Activated T-helper 2 cell treated with anti-CD3 and anti-CD28 coated beads, Interferon-gamma antibody, Interleukin-2, Interleukin-4, amounts not matched to agents 10 μg/mL and 5 μg/mL and 100 μg/mL, durations not matched to agents 14 hours and 24 hours and 36 hours (primary cell): ENCODE results near the gene PRTFDC1. TPM values are rescaled to one million over a fixed set of nuclear protein-coding genes. Genes with fewer than 3 reads are reported as not detected.

ENCODE experiments used
- DNase-seq: peaks from one replicate; pipeline ENCODE4 v3.0.0; 2021; ENCODE audit warnings: low spot score
- H3K27ac Mint-ChIP-seq: one replicate; pipeline ENCODE4 v1.8.0; 2021; ENCODE audit warnings: mixed read lengths
- H3K27me3 Mint-ChIP-seq: one replicate; pipeline ENCODE4 v1.8.0; 2021; ENCODE audit warnings: low read depth, mixed read lengths
- H3K36me3 Mint-ChIP-seq: one replicate; pipeline ENCODE4 v1.8.0; 2021; ENCODE audit warnings: low read depth, mixed read lengths
- H3K4me1 Mint-ChIP-seq: one replicate; pipeline ENCODE4 v1.8.0; 2021; ENCODE audit warnings: low read depth, mixed read lengths
- H3K4me3 Mint-ChIP-seq: one replicate; pipeline ENCODE4 v1.8.0; 2021; ENCODE audit warnings: low read depth, mild to moderate bottlenecking, moderate library complexity, mixed read lengths
- H3K9me3 Mint-ChIP-seq: one replicate; pipeline ENCODE4 v1.8.0; 2021; ENCODE audit warnings: mixed read lengths
- intact Hi-C: fragments of 100-400 bp; cut with micrococcal nuclease; formaldehyde crosslinking; loops from one replicate; pipeline ENCODE4 v1.15.1; 2023
- total RNA-seq: library from RNA; stranded (reverse); gene quantifications from 2 replicates; pipeline ENCODE4 v1.2.3, GENCODE V29; 2022

Gene PRTFDC1
- total RNA-seq, 1 donor from 2014 or later: 0.11 TPM

GRCh38 chr10:24889639-24890038, 62.8 kb downstream of the PRTFDC1 start:
- Mint-ChIP-seq H3K27me3 (no peaks in the 10 kb centered on the region), H3K27ac (no peak overlapping the region), H3K4me3 (no peak overlapping the region), H3K9me3 (peaks cover 12% of the 10 kb centered on the region), H3K36me3 (peaks cover 6% of the 10 kb centered on the region), H3K4me1 (peaks cover 28% of the 10 kb centered on the region)
- DNase-seq: no peak
- intact Hi-C loops: loop anchor here (5.0 to 10.0 kb wide), 3 partner anchors 33 to 285 kb away; partner anchors contain the start of genes ENKUR and THNSL1

DNA sequence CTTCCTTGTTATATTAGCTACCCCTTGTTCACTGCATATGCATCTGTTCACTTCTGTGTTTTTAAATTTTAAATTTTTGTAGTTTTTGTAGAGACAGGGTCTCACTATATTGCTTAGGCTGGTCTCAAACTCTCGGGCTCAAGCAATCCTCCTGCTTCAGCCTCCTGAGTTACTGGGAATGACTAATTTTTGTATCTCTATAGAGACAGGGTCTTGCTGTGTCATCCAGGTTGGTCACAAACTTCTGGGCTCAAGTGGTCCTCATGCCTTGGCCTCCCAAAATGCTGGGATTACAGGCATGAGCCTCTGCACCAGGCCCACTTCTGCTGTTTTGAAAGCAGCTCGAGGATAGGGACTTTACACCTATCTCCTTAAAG, 64.6 kb downstream of the PRTFDC1 start:
- no peaks in the 10 kb centered on the region for H3K27me3 Mint-ChIP-seq
- peaks cover 6% of the 10 kb centered on the region for H3K36me3 Mint-ChIP-seq
- H3K9me3 Mint-ChIP-seq: peaks cover 12% of the 10 kb centered on the region
- H3K4me3 Mint-ChIP-seq: no peak overlapping the region
- H3K4me1 Mint-ChIP-seq: peaks cover 27% of the 10 kb centered on the region
- H3K27ac Mint-ChIP-seq: peak overlapping the region; percentile 64
- no peak for DNase-seq
- intact Hi-C loops: loop anchor here (2.0 to 10.0 kb wide), 4 partner anchors 13 to 283 kb away; partner anchors contain the start of genes ENKUR and THNSL1

DNA sequence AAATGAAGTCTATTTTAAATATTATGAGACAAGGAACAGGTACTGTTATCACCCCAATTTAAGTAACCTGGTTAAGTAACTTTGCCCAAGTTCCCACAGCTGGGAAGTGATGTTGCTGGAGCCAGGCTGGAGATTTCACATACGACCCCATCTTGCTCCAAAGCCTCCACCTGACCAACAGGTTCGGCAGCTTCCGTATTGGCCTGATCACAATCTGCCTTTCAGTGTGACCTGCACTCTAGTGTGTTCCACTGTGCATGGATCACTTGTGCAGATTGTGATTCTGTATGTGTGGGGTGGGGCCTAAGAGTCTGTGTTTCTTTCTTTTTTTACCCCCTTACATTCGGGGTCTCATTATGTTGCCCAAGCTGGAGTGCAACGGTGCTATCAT, 66.1 kb downstream of the PRTFDC1 start:
- peaks cover 32% of the 10 kb centered on the region for H3K4me1 Mint-ChIP-seq
- no peak overlapping the region for H3K4me3 Mint-ChIP-seq
- DNase-seq: no peak
- H3K27me3 Mint-ChIP-seq: no peaks in the 10 kb centered on the region
- no peak overlapping the region for H3K27ac Mint-ChIP-seq
- intact Hi-C loops: loop anchor here (2.0 to 10.0 kb wide), 4 partner anchors 15 to 281 kb away; partner anchors contain the start of genes ENKUR and THNSL1
- peaks cover 12% of the 10 kb centered on the region for H3K9me3 Mint-ChIP-seq
- peaks cover 6% of the 10 kb centered on the region for H3K36me3 Mint-ChIP-seq

DNA sequence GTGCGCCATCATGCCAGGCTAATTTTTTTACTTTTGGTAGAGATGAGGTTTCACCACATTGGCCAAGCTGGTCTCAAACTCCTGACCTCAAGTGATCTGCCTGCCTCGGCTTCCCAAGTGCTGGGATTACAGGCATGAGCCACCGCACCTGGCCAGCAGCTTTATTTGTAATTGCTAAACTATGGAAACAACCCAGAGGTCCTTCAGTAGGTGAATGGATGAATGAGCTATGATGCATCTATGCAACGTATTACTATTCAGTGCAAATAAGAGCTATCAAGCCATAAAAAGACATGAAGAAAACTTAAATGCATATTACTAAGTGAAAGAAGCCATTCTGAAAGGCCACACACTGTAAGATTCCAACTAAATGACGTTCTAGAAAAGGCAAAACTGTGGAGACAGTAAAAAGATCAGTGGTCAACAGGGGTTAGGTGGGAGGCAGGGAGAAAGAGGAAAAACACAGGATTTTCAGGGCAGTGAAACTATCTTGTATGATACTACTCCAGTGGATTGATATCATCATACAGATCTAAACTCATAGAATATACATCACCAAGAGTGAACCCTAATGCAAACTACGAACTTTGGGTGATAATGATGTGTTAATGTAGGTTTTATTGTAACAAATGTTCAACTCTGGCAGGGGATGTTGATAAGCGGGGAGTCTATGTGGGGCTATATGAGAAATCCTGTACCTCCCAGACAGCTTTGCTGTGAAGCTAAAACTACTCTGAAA, 66.7 kb downstream of the PRTFDC1 start:
- peaks cover 12% of the 10 kb centered on the region for H3K9me3 Mint-ChIP-seq
- H3K36me3 Mint-ChIP-seq: peaks cover 6% of the 10 kb centered on the region
- no peaks in the 10 kb centered on the region for H3K27me3 Mint-ChIP-seq
- H3K4me3 Mint-ChIP-seq: no peak overlapping the region
- H3K4me1 Mint-ChIP-seq: peaks cover 32% of the 10 kb centered on the region
- intact Hi-C loops: loop anchor here (2.0 to 10.0 kb wide), 4 partner anchors 15 to 281 kb away; partner anchors contain the start of genes ENKUR and THNSL1
- no peak overlapping the region for H3K27ac Mint-ChIP-seq
- DNase-seq: no peak

GRCh38 chr10:24884793-24885192, 67.6 kb downstream of the PRTFDC1 start:
- Mint-ChIP-seq H3K4me3 (no peak overlapping the region), H3K9me3 (peaks cover 12% of the 10 kb centered on the region), H3K27ac (no peak overlapping the region), H3K4me1 (peaks cover 32% of the 10 kb centered on the region), H3K27me3 (no peaks in the 10 kb centered on the region), H3K36me3 (peaks cover 6% of the 10 kb centered on the region)
- DNase-seq: no peak
- intact Hi-C loops: loop anchor here (5.0 to 10.0 kb wide), 3 partner anchors 38 to 280 kb away; partner anchors contain the start of genes ENKUR and THNSL1

DNA sequence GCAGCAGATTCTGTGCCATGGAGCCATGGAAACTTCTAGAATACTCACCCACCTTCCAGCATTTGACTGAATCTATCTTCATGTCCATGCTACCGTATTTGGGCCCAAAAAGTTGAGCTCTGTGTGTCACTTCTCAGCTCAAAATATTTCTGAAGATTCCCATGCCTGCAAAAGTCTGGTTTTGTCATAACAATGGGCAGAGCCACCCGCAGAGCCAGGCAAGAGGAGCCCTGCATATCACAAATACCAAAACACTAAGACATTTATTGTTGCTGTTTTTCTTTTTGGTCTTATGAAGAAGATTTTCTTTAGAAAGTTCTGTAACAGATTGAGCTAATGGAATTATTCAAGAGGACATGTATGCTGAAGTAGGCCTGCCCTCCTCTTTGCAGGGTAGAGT, 68.1 kb downstream of the PRTFDC1 start:
- peaks cover 31% of the 10 kb centered on the region for H3K4me1 Mint-ChIP-seq
- peaks cover 6% of the 10 kb centered on the region for H3K36me3 Mint-ChIP-seq
- H3K4me3 Mint-ChIP-seq: no peak overlapping the region
- peaks cover 12% of the 10 kb centered on the region for H3K9me3 Mint-ChIP-seq
- H3K27me3 Mint-ChIP-seq: no peaks in the 10 kb centered on the region
- H3K27ac Mint-ChIP-seq: no peak overlapping the region
- DNase-seq: no peak
- intact Hi-C loops: loop anchor here (10.0 kb wide), 2 partner anchors 130 to 280 kb away; partner anchors contain the start of genes ENKUR and THNSL1

DNA sequence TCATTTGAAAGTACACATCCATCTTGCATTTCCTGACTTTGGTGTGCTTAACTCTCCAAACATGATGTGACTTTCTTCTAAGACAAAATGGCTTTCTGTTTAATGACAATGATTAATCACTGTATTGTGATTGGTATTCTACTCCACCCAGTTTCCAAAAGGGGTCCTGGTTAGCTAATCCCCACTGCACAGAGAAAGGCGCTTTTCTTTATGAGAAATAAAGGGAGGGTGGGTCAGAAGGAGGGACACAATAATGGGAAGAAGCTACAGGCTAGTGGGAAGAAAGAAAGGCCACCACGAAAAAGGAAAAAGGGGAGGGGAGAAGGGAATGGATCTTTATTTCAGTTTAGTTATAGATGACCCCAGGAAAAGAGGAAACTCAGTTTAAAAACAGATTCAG, 69.2 kb downstream of the PRTFDC1 start:
- Mint-ChIP-seq H3K4me1 (peaks cover 22% of the 10 kb centered on the region), H3K4me3 (no peak overlapping the region), H3K36me3 (peaks cover 6% of the 10 kb centered on the region), H3K9me3 (peaks cover 12% of the 10 kb centered on the region), H3K27ac (no peak overlapping the region), H3K27me3 (no peaks in the 10 kb centered on the region)
- DNase-seq: no peak
- intact Hi-C loops: loop anchor here (10.0 kb wide), 2 partner anchors 132 to 278 kb away; partner anchors contain the start of genes ENKUR and THNSL1

GRCh38 chr10:24882047-24882698, 70.2 kb downstream of the PRTFDC1 start:
- H3K27ac Mint-ChIP-seq: no peak overlapping the region
- intact Hi-C loops: loop anchor here (10.0 kb wide), 2 partner anchors 133 to 277 kb away; partner anchors contain the start of genes ENKUR and THNSL1
- no peaks in the 10 kb centered on the region for H3K27me3 Mint-ChIP-seq
- peaks cover 12% of the 10 kb centered on the region for H3K4me1 Mint-ChIP-seq
- DNase-seq: peak; percentile 12
- no peak overlapping the region for H3K4me3 Mint-ChIP-seq
- peaks cover under 1% of the 10 kb centered on the region for H3K36me3 Mint-ChIP-seq
- peaks cover 8% of the 10 kb centered on the region for H3K9me3 Mint-ChIP-seq

- DNase-seq: no peak
- intact Hi-C loops: loop anchor here (10.0 kb wide), 2 partner anchors 135 to 275 kb away; partner anchors contain the start of genes ENKUR and THNSL1
- H3K27ac Mint-ChIP-seq: no peak overlapping the region
- H3K36me3 Mint-ChIP-seq: peaks cover 8% of the 10 kb centered on the region
- peaks cover 9% of the 10 kb centered on the region for H3K4me1 Mint-ChIP-seq
- no peak overlapping the region for H3K4me3 Mint-ChIP-seq
- H3K9me3 Mint-ChIP-seq: peaks cover 15% of the 10 kb centered on the region
- no peaks in the 10 kb centered on the region for H3K27me3 Mint-ChIP-seq
Measured at GRCh38 chr10:24879861-24880260, 72.5 kb downstream of the PRTFDC1 start.

DNA sequence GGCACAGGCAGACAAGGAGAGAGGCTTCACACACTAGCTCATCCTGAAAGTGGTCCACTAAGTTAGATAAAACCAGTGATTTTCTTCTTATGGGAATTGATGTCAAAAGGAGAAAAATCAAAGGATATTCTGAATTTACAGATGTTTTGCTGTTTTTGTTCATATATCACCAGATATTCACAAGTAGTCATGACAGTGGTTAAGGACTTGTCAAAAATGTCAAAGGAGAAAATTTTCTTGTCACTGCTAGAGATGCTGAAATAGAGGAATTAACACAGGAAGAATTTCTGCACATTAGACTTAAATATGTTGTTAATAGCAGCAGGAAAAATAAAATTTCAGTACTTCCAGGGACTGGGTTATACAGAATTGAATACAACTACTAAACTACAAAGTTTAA, 78.3 kb downstream of the PRTFDC1 start:
- Mint-ChIP-seq H3K9me3 (peaks cover 25% of the 10 kb centered on the region), H3K4me3 (no peak overlapping the region), H3K27ac (no peak overlapping the region), H3K4me1 (no peaks in the 10 kb centered on the region), H3K36me3 (peaks cover 8% of the 10 kb centered on the region), H3K27me3 (no peaks in the 10 kb centered on the region)
- intact Hi-C loops: no loop called here
- no peak for DNase-seq

- H3K27ac Mint-ChIP-seq: no peak overlapping the region
- no peaks in the 10 kb centered on the region for H3K27me3 Mint-ChIP-seq
- H3K9me3 Mint-ChIP-seq: peaks cover 25% of the 10 kb centered on the region
- no peak for DNase-seq
- peaks cover 8% of the 10 kb centered on the region for H3K36me3 Mint-ChIP-seq
- H3K4me1 Mint-ChIP-seq: no peaks in the 10 kb centered on the region
- intact Hi-C loops: no loop called here
- H3K4me3 Mint-ChIP-seq: no peak overlapping the region
Measured at GRCh38 chr10:24873281-24873683, 79.1 kb downstream of the PRTFDC1 start.

DNA sequence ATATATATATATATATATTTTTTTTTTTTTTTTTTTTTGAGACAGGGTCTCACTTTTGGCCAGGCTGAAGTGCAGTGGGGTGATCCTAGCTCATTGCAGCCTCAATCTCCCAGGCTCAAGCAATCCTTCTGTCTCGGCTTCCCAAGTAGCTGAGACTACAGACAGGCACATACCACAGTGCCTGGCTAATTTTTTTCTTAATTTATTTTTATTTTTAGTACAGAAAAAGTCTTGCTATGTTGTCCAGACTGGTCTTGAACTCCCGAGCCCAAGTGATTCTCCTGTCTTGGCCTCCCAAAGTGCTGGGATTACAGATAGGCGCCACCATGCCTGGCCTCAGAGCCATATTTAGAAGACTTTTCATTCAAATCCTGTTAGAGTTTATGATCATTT, 79.6 kb downstream of the PRTFDC1 start:
- intact Hi-C loops: no loop called here
- Mint-ChIP-seq H3K4me3 (no peak overlapping the region), H3K36me3 (peaks cover 8% of the 10 kb centered on the region), H3K4me1 (peaks cover 2% of the 10 kb centered on the region), H3K9me3 (peaks cover 25% of the 10 kb centered on the region), H3K27ac (no peak overlapping the region), H3K27me3 (no peaks in the 10 kb centered on the region)
- DNase-seq: no peak
